Endothelial cell of umbilical vein (primary cell): ENCODE data around the gene MYOG. TPM values are rescaled to one million over a fixed set of nuclear protein-coding genes. Genes with fewer than 3 reads are reported as not detected.

Experiments
- BruUV-seq: library from RNA; stranded (reverse); fragments of 400-500 nt; replicated peaks from 2 replicates; lab custom pipeline; 2021; lab: Mats Ljungman, UMichigan
- CTCF ChIA-PET: fragments of 300-600, 350-600 bp; sonication (Branson Sonifier 250); formaldehyde crosslinking; loops from one replicate; lab custom pipeline; 2021; ENCODE audit warnings: antibody characterized with exemption, inconsistent platforms; lab: Charles Lee
- POLR2A ChIA-PET: fragments of 300-600, 350-600 bp; sonication (Branson Sonifier 250); formaldehyde crosslinking; loops from one replicate; lab custom pipeline; 2021; ENCODE audit warnings: antibody characterized with exemption, inconsistent platforms; lab: Charles Lee
- DNase-seq: peaks from one replicate; pipeline ENCODE4 v3.0.0-alpha.2; 2011; ENCODE audit warnings: low read depth, low spot score
- FAIRE-seq: peaks from 2 replicates; lab custom pipeline; 2011; peaks lifted over from hg19 to GRCh38; lab: Jason Lieb, UNC
- H2AFZ ChIP-seq: 2 replicates; pipeline ENCODE4 v1.6.0; 2012; ENCODE audit warnings: low read depth, low read length, control low read depth, inconsistent platforms
- H3K27ac ChIP-seq: 2 replicates; pipeline ENCODE4 v1.5.1; 2011; ENCODE audit warnings: low read depth, mild to moderate bottlenecking, control low read depth, low read length, moderate library complexity; ENCODE audit not compliant: insufficient read depth
- H3K27me3 ChIP-seq, 2 experiments: 2 replicates each; pipeline versions ENCODE4 v1.6.0 to v1.6.1; 2011; ENCODE audit warnings: low read length in 2 of 2, mixed read lengths in 1 of 2; ENCODE audit not compliant: control insufficient read depth in 2 of 2, insufficient read depth in 2 of 2
- H3K36me3 ChIP-seq, 2 experiments: 2 replicates in 1 of 2; 3 replicates in 1 of 2; pipeline ENCODE4 v1.5.1; 2011; ENCODE audit warnings: low read length in 2 of 2, mild to moderate bottlenecking in 1 of 2, moderate library complexity in 1 of 2; ENCODE audit not compliant: control insufficient read depth in 2 of 2, insufficient read depth in 2 of 2; ENCODE audit errors: extremely low read depth in 1 of 2
- H3K4me1 ChIP-seq: 3 replicates; pipeline ENCODE4 v1.5.1; 2011; ENCODE audit warnings: mild to moderate bottlenecking, low read length; ENCODE audit not compliant: control insufficient read depth, insufficient read depth; ENCODE audit errors: extremely low read depth
- H3K4me2 ChIP-seq: 2 replicates; pipeline ENCODE4 v1.6.1; 2011; ENCODE audit warnings: low read length, control low read depth, mixed read lengths; ENCODE audit not compliant: insufficient read depth
- H3K4me3 ChIP-seq, 3 experiments: fragments of 200-600 bp in 1 of 3; sonication (generic), shearing (Covaris generic) in 1 of 3; replicated peaks in 1 of 3; 2 replicates each; pipeline ENCODE4 v1.5.1; 2011 to 2016; ENCODE audit warnings: control low read depth in 3 of 3, low read length in 3 of 3, mild to moderate bottlenecking in 2 of 3, inconsistent platforms in 1 of 3, low read depth in 1 of 3, moderate library complexity in 1 of 3; ENCODE audit not compliant: insufficient read depth in 1 of 3
- H3K79me2 ChIP-seq: 2 replicates; pipeline ENCODE4 v1.6.0; 2012; ENCODE audit warnings: low read length, inconsistent platforms; ENCODE audit not compliant: control insufficient read depth, insufficient read depth
- H3K9ac ChIP-seq: replicated peaks from 2 replicates; pipeline ENCODE3; 2011; ENCODE audit warnings: low read length, control low read depth; ENCODE audit not compliant: insufficient read depth; ENCODE audit errors: extremely low read depth
- H3K9me1 ChIP-seq: replicated peaks from 3 replicates; pipeline ENCODE4 v1.6.0; 2011; ENCODE audit warnings: mild to moderate bottlenecking, low read length; ENCODE audit not compliant: control insufficient read depth, insufficient read depth; ENCODE audit errors: extremely low read depth
- H3K9me3 ChIP-seq: replicated peaks from 2 replicates; pipeline ENCODE4 v1.5.1; 2012; ENCODE audit warnings: low read length, inconsistent platforms; ENCODE audit not compliant: control insufficient read depth, insufficient read depth
- H4K20me1 ChIP-seq: replicated peaks from 2 replicates; pipeline ENCODE3; 2011; ENCODE audit warnings: mild to moderate bottlenecking, low read length; ENCODE audit not compliant: control insufficient read depth, insufficient read depth; ENCODE audit errors: extremely low read depth
- EZH2 ChIP-seq: IDR thresholded peaks from 2 replicates; pipeline ENCODE4 v1.6.1; 2012; ENCODE audit warnings: borderline replicate concordance, low read depth, mild to moderate bottlenecking, moderate library complexity, low read length, inconsistent platforms; ENCODE audit not compliant: severe bottlenecking
- FOS ChIP-seq: IDR thresholded peaks from 2 replicates; pipeline ENCODE4 v1.6.1; 2011; ENCODE audit warnings: mild to moderate bottlenecking, low read length, moderate library complexity, borderline replicate concordance; ENCODE audit not compliant: insufficient read depth
- GATA2 ChIP-seq: IDR thresholded peaks from 2 replicates; pipeline ENCODE4 v1.7.0; 2011; ENCODE audit warnings: low read depth, mild to moderate bottlenecking, moderate library complexity, mixed read lengths, low read length; ENCODE audit not compliant: insufficient read length, insufficient read depth
- JUN ChIP-seq: IDR thresholded peaks from 2 replicates; pipeline ENCODE4 v1.6.1; 2011; ENCODE audit warnings: borderline replicate concordance, low read depth; ENCODE audit not compliant: insufficient read length, insufficient read depth
- MYC ChIP-seq: IDR thresholded peaks from one replicate; pipeline ENCODE4 v1.6.1; 2011; ENCODE audit warnings: mild to moderate bottlenecking, low read depth, low read length
- POLR2A ChIP-seq: IDR thresholded peaks from 2 replicates; pipeline ENCODE4 v1.6.1; 2012; ENCODE audit warnings: low read depth, mild to moderate bottlenecking, control low read depth, low read length
- POLR2AphosphoS5 ChIP-seq: IDR thresholded peaks from 2 replicates; pipeline ENCODE4 v1.6.1; 2012; ENCODE audit warnings: low read depth, mild to moderate bottlenecking, control low read depth, low read length, moderate library complexity; ENCODE audit not compliant: insufficient read depth
- dilution Hi-C: fragments of 300-500 bp; cut with MboI; formaldehyde crosslinking; loops from one replicate; pipeline ENCODE4 v1.15.0; 2019; ENCODE audit warnings: low sequenced_read_pairs; ENCODE audit not compliant: extremely low pct_ligation_motif_present
- intact Hi-C: fragments of 100-400 bp; cut with micrococcal nuclease; formaldehyde crosslinking; loops from one replicate; pipeline ENCODE4 v1.10.0; 2022
- polyA plus RNA-seq, 4 experiments: library from polyadenylated mRNA; depleted of rRNA in 3 of 4; stranded (reverse) in 3 of 4; unstranded in 1 of 4; fragments of >200 nt; gene quantifications; 2 replicates each; pipeline versions ENCODE4 v1.2.1 to v1.2.3, GENCODE V29; 2011 to 2012; ENCODE audit warnings: missing spikeins in 1 of 4
- total RNA-seq: library from RNA; stranded (reverse); gene quantifications from 2 replicates; pipeline ENCODE4 v1.2.3, GENCODE V29; 2021
- TF ChIP-seq, protein P1 (sequence below), 2 donors: IDR thresholded peaks; 1 replicate in 1 of 2; 2 replicates in 1 of 2; pipeline ENCODE4 v1.5.1; 2011; ENCODE audit warnings: low read length in 2 of 2, mild to moderate bottlenecking in 2 of 2, moderate library complexity in 2 of 2, control low read depth in 1 of 2, inconsistent platforms in 1 of 2, low read depth in 1 of 2; ENCODE audit not compliant: insufficient read depth in 1 of 2; ENCODE audit errors: extremely low read depth in 1 of 2
- TF ChIP-seq, protein P2 (sequence below): IDR thresholded peaks from 2 replicates; pipeline ENCODE4 v1.6.1; 2011; ENCODE audit not compliant: insufficient read depth, insufficient read length

The MYOG gene
- total and polyA plus RNA-seq, 2 donors (not counting 3 experiments of a cell fraction or from before 2014, with no cell fraction given) = not detected

DNA sequence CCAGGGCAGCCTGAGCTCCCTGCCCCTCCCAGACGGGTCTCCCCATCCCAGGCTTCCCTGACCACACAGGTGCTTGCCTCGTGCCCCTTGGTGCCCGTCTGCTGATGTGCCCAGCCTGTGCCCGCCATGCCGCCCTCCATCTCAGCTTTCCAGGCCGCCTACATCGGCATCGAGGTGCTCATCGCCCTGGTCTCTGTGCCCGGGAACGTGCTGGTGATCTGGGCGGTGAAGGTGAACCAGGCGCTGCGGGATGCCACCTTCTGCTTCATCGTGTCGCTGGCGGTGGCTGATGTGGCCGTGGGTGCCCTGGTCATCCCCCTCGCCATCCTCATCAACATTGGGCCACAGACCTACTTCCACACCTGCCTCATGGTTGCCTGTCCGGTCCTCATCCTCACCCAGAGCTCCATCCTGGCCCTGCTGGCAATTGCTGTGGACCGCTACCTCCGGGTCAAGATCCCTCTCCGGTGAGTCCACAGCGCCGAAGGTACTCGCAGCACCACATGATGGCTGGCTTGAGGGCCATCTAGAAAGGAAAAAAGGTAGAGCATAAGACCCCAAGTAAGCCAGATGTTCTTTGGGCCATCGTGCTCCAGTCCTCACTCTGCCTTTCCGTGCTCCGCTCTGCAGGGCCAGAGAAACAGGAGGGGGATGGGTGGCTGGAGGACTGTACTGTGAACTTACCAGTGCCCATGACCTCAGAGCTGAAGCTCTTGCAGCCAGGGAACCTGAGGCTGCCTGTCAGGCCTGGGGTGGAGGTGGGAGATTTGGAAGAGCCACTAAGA is 43.1 kb upstream of the MYOG start:
- Histone ChIP-seq H2AFZ (no peak overlapping the region), H3K79me2 (no peaks in the 10 kb centered on the region), H3K27me3 (peaks cover 21 to 54% of the 10 kb centered on the region in 2 experiments), H3K9ac (no peak overlapping the region), H3K4me2 (no peak overlapping the region), H3K4me1 (peaks cover 4% of the 10 kb centered on the region), H3K27ac (no peak overlapping the region), H3K9me3 (no peaks in the 10 kb centered on the region), H3K4me3 (no peak overlapping the region), H4K20me1 (no peaks in the 10 kb centered on the region), H3K9me1 (no peaks in the 10 kb centered on the region), H3K36me3 (no peaks in the 10 kb centered on the region)
- TF ChIP-seq MYC (no peak), GATA2 (no peak), FOS (no peak), POLR2A (no peak), POLR2AphosphoS5 (no peak), JUN (no peak), EZH2 (no peak)
- TF ChIP-seq, protein P1, sequence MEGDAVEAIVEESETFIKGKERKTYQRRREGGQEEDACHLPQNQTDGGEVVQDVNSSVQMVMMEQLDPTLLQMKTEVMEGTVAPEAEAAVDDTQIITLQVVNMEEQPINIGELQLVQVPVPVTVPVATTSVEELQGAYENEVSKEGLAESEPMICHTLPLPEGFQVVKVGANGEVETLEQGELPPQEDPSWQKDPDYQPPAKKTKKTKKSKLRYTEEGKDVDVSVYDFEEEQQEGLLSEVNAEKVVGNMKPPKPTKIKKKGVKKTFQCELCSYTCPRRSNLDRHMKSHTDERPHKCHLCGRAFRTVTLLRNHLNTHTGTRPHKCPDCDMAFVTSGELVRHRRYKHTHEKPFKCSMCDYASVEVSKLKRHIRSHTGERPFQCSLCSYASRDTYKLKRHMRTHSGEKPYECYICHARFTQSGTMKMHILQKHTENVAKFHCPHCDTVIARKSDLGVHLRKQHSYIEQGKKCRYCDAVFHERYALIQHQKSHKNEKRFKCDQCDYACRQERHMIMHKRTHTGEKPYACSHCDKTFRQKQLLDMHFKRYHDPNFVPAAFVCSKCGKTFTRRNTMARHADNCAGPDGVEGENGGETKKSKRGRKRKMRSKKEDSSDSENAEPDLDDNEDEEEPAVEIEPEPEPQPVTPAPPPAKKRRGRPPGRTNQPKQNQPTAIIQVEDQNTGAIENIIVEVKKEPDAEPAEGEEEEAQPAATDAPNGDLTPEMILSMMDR (IDR thresholded peaks at IDR 0.05; ENCODE audit: extremely low read depth in 1 of 2, insufficient read depth in 1 of 2, low read depth in 1 of 2, low read length in 2 of 2) = no peak
- TF ChIP-seq, protein P2, sequence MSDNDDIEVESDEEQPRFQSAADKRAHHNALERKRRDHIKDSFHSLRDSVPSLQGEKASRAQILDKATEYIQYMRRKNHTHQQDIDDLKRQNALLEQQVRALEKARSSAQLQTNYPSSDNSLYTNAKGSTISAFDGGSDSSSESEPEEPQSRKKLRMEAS = no peak
- FAIRE-seq (no peak), DNase-seq (no peak)
- no TSS peak for BruUV-seq
- dilution Hi-C loops = no loop called here
- POLR2A ChIA-PET = no interaction called here
- intact Hi-C loops = no loop called here
- CTCF ChIA-PET = interaction anchor here (0.8 to 3.8 kb wide), 11 partner anchors 8 to 144 kb away, joined by 3 to 47 read pairs (median 5); no protein-coding TSS in a partner anchor
